HG03575 (cell line): Measurements from ENCODE around the gene FES.
"Not testable (repeated sequence)": the region's sequence is repeated elsewhere in the genome, so short reads cannot be mapped to it uniquely, and the experiment has no call there.

ENCODE experiments used
- ATAC-seq: cut with Tn5 transposase; IDR thresholded peaks from one replicate; pipeline ENCODE4 v1.9.1; 2021; ENCODE audit not compliant: unreplicated experiment, insufficient number of reproducible peaks, low FRiP score; ENCODE audit errors: extremely low read depth

FES gene

DNA sequence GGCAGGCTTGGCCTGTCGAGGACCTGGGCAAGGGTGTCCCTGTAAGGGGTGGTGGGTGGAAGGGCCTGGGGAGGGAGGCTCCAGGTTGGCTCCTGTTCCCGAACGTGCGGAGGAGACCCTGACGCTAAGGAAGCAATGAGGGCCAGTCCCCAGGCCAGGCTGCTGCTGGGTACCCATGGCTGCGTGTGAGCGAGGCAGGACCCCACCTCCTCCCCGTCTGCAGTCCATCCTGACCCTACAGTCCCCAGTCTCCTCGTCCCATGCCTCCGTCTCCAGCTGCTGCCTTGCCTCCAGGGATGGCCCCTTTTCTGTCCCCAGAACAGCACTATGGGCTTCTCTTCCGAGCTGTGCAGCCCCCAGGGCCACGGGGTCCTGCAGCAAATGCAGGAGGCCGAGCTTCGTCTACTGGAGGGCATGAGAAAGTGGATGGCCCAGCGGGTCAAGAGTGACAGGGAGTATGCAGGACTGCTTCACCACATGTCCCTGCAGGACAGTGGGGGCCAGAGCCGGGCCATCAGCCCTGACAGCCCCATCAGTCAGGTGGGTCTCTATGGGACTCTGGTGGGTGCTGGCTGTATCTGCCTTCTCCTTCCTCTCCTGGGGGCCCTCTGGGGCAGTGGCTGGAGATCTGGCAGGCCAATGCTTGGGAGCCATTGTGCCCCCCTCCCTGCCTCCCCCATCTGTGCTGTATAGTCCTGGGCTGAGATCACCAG is 571 bp downstream of the FES start:
- no peak for ATAC-seq

- ATAC-seq, result no peak
Observed at GRCh38 chr15:90885432-90886290, 1.4 kb downstream of the FES start.

DNA sequence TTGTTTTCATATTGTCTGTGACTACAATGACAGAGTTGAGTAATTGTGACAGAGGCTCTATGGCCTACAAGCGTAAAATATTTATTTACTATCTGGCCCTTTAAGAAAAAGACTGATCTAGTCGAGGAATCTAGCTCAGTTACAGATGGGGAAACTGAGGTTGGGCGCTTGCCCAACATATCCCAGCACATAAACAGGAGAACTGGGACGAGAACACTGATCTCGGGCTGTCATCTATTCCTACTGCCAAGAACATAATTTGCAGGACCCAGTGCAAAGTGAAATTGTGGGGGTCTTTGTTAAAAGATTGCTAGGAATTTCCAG is 1.9 kb downstream of the FES start:
- ATAC-seq, result no peak

DNA sequence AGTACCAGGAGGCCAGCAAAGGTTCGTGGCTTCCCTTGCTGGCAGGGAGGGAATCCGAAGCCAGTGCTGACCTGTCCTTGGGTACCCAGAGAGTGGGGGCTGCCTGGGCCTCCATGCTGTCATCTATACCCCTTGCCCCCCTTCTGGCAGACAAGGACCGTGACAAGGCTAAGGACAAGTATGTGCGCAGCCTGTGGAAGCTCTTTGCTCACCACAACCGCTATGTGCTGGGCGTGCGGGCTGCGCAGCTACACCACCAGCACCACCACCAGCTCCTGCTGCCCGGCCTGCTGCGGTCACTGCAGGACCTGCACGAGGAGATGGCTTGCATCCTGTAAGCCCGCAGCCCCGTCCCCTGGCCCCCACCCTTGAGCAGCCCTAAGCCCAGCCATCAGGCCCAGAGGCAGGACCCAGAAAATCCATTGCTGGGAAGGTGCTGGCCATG is 2.8 kb downstream of the FES start:
- no peak for ATAC-seq

- no peak for ATAC-seq
Observed at GRCh38 chr15:90889313-90889730, 5.0 kb downstream of the FES start.

- no peak for ATAC-seq
Observed at GRCh38 chr15:90889736-90890456, 5.6 kb downstream of the FES start.

DNA sequence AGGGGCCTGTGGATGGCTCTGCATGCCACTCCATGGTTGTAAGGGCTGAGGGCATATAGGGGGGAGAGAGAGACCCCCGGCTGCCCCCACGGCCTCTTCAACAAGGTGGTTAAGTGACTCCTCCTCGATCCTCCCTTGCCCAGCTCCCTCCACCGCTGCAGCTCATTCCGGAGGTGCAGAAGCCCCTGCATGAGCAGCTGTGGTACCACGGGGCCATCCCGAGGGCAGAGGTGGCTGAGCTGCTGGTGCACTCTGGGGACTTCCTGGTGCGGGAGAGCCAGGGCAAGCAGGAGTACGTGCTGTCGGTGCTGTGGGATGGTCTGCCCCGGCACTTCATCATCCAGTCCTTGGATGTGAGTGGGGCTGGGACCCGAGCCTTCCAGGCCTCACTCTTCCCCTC is 6.5 kb downstream of the FES start:
- ATAC-seq, result no peak

DNA sequence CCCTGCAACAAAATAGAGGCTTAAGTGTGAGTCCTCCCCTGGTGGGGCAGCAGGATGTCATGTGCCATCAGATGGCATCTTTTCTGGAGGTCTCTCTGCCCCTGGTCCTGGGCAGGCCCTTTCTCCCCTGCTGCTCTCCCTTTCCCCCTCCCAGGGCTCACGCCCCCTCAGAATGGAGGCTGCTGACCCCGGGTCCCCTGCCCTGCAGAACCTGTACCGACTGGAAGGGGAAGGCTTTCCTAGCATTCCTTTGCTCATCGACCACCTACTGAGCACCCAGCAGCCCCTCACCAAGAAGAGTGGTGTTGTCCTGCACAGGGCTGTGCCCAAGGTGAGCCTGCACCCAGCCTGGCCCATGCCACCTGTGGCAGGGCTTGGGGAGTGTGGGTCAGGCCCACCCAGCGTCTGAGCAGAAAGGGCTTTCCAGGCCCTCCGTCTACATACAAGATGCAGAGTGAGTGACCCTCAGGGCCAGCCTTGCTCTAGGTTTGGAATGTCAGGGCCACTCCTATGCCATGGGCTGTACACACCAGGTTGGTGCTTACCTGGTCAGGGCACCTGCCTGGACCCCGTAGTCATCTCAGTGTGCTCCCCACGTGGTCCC is 7.1 kb downstream of the FES start:
- ATAC-seq, result no peak

DNA sequence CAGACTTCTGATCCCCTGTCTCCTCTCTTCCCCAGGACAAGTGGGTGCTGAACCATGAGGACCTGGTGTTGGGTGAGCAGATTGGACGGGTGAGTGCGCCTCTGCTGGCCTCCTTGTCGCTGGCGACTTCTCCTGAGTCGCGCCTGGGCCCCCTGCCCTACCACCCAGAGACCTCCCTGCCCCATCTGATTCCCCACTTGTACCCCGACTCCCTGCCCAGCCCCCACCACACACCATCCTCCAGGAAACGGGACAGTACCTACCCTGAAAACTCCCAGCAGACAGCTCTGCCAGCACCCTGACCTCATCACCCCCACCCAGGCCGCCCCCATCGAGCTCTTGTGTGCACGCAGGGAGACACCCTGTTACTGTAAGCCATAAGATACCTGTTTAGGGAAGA is 7.7 kb downstream of the FES start:
- no peak for ATAC-seq

DNA sequence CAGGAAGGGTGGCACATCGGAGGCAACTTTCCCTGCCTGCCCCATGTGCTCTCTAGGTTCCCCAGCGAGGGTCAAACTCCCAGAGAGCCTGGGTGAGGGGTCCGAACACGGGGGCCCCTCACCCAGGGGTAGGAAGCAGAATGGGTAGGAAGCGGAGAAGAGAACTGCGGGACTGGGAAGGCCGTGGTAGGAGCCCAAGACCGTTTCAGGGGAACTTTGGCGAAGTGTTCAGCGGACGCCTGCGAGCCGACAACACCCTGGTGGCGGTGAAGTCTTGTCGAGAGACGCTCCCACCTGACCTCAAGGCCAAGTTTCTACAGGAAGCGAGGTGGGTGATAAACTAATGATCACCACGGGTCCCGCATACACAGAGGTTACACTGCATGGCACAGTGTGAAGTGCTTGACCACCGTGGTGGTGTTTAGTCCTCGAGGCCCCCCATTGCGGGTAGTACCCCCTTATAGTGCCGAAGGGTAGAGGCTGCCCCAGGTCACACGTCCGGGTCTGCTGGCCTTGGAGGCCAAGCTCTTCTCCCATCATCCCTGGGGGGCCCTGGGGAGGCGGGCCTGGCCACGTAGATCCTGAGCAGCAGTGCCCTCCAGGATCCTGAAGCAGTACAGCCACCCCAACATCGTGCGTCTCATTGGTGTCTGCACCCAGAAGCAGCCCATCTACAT is 8.3 kb downstream of the FES start:
- ATAC-seq, result no peak

GRCh38 chr15:90893175-90894090 is 9.1 kb downstream of the FES start:
- ATAC-seq, result no peak

GRCh38 chr15:90895571-90896117 is 11.3 kb downstream of the FES start:
- no peak for ATAC-seq

GRCh38 chr15:90897131-90897655 is 12.9 kb downstream of the FES start:
- not testable (repeated sequence) for ATAC-seq

DNA sequence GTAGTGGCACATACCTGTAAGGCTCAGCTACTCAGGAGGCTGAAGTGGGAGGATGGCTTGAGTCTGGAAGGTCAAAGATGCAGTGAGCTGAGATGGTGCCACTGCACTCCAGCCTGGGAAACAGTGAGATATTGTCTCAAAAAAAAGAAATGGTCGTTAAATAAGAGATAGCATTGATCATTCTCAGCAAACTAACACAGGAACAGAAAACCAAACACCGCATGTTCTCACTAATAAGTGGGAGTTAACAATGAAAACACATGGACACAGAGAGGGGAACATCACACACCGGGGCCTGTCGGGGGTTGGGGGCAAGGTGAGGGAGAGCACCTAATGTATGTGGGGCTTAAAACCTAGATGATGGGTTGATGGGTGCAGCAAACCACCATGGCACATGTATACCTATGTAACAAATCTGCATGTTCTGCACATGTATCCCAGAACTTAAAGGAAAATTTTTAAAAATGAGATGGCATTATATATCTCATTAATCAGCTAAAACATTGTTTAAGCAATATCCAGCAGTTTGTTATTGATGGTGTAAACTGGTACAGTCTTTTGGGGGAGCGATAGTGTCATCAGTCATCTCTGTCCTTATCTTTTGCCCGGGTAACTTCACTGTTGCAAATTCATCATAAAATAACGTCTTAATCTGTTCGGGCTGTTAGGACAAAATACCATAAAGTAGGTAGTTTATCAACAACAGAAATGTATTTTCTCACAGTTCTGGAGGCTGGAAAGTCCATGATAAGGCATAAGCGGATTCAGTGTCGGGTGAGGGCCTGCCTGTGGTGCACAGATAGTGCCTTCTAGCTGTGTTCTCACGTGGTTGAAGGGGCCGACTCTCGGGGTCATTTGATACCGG is 17.1 kb downstream of the FES start:
- no peak for ATAC-seq

- no peak for ATAC-seq
Observed at GRCh38 chr15:90902040-90902839, 17.9 kb downstream of the FES start.
